ENCODE data around the gene MPST. TPM values are rescaled to one million over a fixed set of nuclear protein-coding genes. Genes with fewer than 3 reads are reported as not detected.
A peak's percentile ranks its signal among the peaks of the same experiment; 100 is the strongest.

The MPST gene
- total RNA-seq, 2 experiments from 2014 or later: 8.5 to 9.1 TPM

- ChIA-PET CTCF (interaction anchor here (0.6 to 5.5 kb wide), 54 partner anchors 9 to 449 kb away, joined by 3 to 64 read pairs (median 4); partner anchors contain the start of genes EIF3D, IFT27, MPST and NCF4), POLR2A (interaction anchor here (0.8 to 1.4 kb wide), 6 partner anchors 10 to 201 kb away, joined by 3 to 4 read pairs (median 3); no protein-coding TSS in a partner anchor)
- Mint-ChIP-seq H3K9me3 (no peaks in the 10 kb centered on the region), H3K27me3 (peaks cover 2% of the 10 kb centered on the region), H3K27ac (peak overlapping the region; percentile 91), H3K4me1 (ENCODE audit: low read depth) (peaks cover 8% of the 10 kb centered on the region), H3K36me3 (ENCODE audit: low read depth) (no peaks in the 10 kb centered on the region), H3K4me3 (peak overlapping the region; percentile 77)
- intact Hi-C loops (cut with micrococcal nuclease): loop anchor here (5.0 kb wide), 2 partner anchors 121 to 196 kb away; no protein-coding TSS in a partner anchor
- peak; percentile 64 for TF ChIP-seq CTCF (IDR thresholded peaks at IDR 0.05)
- ATAC-seq: peak; percentile 87
- DNase-seq: peak; percentile 94
These were observed 41.4 kb upstream of the MPST start for GRCh38 chr22:36977947-36978660.

DNA sequence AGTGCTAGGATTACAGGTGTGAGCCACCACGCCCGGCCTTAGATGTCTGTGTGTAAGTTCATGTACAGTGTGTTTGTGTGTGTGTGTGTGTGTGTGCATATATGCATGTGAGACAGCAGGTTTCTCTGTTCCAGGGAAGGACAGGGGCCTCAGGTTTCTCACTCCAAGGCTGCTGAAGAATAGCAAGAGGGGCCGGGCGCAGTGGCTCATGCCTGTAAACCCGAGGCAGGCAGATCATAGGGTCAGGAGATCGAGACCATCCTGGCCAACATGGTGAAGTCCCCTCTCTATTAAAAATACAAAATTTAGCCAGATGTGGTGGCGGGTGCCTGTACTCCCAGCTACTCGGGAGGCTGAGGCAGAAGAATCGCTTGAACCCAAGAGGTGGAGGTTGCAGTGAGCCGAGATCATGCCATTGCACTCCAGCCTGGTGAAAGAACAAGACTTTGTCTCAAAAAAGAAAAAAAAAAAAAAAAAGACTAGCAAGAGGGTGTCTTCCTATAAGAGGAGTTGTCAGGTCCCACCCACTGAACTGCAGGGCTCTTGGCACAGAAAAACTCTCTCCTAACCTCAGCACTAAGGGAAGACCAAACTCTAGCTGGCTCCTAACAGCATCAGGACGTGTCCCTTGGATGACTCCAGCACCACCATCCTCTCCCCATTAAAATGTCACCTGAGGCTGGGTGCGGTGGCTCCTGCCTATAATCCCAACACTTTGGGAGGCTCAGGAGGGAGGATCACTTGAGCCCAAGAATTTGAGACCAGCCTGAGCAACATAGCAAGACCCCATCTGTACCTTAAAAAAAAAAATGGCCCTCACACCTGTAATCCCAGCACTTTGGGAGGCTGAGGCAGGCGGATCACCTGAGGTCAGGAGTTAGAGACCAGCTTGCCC, 40.3 kb upstream of the MPST start:
- no peaks in the 10 kb centered on the region for H3K36me3 Mint-ChIP-seq (ENCODE audit: low read depth)
- CTCF ChIA-PET: interaction anchor here (0.9 to 5.5 kb wide), 10 partner anchors 13 to 222 kb away, joined by 3 to 64 read pairs (median 8); no protein-coding TSS in a partner anchor
- peaks cover 8% of the 10 kb centered on the region for H3K4me1 Mint-ChIP-seq (ENCODE audit: low read depth)
- POLR2A ChIA-PET: interaction anchor here (0.7 kb wide), 1 partner anchor 498 kb away, joined by 3 read pairs; the partner anchor contains the start of gene TXN2
- no peak overlapping the region for H3K4me3 Mint-ChIP-seq
- peaks cover 2% of the 10 kb centered on the region for H3K27me3 Mint-ChIP-seq
- intact Hi-C loops (cut with micrococcal nuclease): loop anchor here (5.0 kb wide), 2 partner anchors 122 to 197 kb away; no protein-coding TSS in a partner anchor
- ATAC-seq (no peak), DNase-seq (no peak)
- no peak overlapping the region for H3K27ac Mint-ChIP-seq
- H3K9me3 Mint-ChIP-seq: no peaks in the 10 kb centered on the region
- no peak for TF ChIP-seq CTCF (IDR thresholded peaks at IDR 0.05)

DNA sequence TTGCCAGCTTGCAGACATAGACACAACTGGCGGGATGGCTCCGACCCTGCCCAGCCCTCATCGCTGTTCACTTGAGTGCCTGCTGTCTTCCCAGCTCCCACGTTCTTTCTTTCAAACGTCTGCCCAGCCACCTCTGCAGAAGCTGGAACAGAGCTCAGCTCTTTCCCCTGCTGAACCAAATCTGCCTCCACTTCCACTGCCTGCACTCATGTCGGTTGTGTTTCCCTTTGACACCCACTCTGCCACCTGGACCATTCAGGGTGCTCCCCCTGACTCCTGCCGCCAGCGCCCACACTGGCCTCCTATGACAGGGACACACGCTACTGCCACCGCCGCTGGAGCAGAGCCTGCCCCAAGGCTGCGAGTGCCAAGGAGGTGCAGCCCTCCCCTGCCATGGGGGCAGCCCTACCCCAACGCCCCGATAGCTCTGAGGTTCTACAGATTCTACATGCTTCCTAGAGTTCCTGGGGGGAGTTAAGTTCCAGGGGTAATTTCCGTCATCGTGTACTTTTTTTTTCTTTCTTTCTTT, 38.2 kb upstream of the MPST start:
- no peak overlapping the region for H3K27ac Mint-ChIP-seq
- POLR2A ChIA-PET: no interaction called here

GRCh38 chr22:36982136-36982535, 37.4 kb upstream of the MPST start:
- ChIA-PET CTCF (interaction anchor here (1.1 to 1.9 kb wide), 5 partner anchors 11 to 226 kb away, joined by 3 to 6 read pairs (median 4); no protein-coding TSS in a partner anchor), POLR2A (no interaction called here)
- no peak for TF ChIP-seq CTCF (IDR thresholded peaks at IDR 0.05)
- Mint-ChIP-seq H3K36me3 (ENCODE audit: low read depth) (no peaks in the 10 kb centered on the region), H3K27ac (no peak overlapping the region), H3K4me3 (no peak overlapping the region), H3K9me3 (peaks cover 19% of the 10 kb centered on the region), H3K4me1 (ENCODE audit: low read depth) (peaks cover 6% of the 10 kb centered on the region), H3K27me3 (peaks cover 2% of the 10 kb centered on the region)
- ATAC-seq (no peak), DNase-seq (no peak)
- intact Hi-C loops (cut with micrococcal nuclease): no loop called here

More for the DNA sequence above, 38.2 kb upstream of the MPST start:
- Mint-ChIP-seq H3K9me3 (peaks cover 12% of the 10 kb centered on the region), H3K4me1 (ENCODE audit: low read depth) (peaks cover 8% of the 10 kb centered on the region), H3K36me3 (ENCODE audit: low read depth) (no peaks in the 10 kb centered on the region), H3K4me3 (no peak overlapping the region), H3K27me3 (peaks cover 2% of the 10 kb centered on the region)
- TF ChIP-seq CTCF (IDR thresholded peaks at IDR 0.05): no peak
- ATAC-seq: no peak
- CTCF ChIA-PET: interaction anchor here (1.2 to 2.4 kb wide), 5 partner anchors 27 to 225 kb away, joined by 3 to 10 read pairs (median 4); no protein-coding TSS in a partner anchor
- DNase-seq: no peak
- intact Hi-C loops (cut with micrococcal nuclease): no loop called here

Data from activated CD8-positive, alpha-beta T cell treated with anti-CD3 and anti-CD28 coated beads for 36 hours (primary cell).